Measurements from ENCODE around the gene EHD1.
"Not testable (repeated sequence)": the region's sequence is repeated elsewhere in the genome, so short reads cannot be mapped to it uniquely, and the experiment has no call there.

The EHD1 gene

DNA sequence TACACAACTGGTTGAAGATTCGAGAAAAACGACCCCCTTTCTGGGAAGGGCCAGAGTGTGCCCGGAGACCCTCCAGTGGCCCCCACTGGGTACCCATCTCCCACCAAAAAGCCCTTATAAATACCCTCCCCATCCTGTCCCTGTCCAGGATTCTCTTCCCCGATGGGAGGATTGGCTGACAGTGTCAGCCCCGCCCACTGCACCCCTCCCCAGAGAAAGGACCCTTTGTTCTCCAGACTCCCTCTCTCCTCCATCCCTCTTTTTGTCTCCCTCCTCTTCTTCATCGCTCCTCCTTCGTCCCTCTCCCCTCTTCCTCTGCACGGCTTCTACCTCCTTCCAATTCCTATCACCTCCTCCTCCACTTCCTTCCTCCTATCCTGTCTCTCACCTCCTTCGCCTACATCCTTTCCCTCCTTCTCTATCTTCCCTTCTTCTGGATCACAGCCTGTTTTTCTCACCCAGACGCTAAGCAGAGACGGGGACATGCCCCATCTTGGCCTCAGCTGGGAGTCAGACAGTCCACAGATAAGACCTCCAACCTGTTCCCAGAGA, 54.8 kb downstream of the EHD1 start:
- no peak for DNase-seq

- no peak for DNase-seq
Measured at GRCh38 chr11:64817476-64817875, 60.9 kb downstream of the EHD1 start.

DNA sequence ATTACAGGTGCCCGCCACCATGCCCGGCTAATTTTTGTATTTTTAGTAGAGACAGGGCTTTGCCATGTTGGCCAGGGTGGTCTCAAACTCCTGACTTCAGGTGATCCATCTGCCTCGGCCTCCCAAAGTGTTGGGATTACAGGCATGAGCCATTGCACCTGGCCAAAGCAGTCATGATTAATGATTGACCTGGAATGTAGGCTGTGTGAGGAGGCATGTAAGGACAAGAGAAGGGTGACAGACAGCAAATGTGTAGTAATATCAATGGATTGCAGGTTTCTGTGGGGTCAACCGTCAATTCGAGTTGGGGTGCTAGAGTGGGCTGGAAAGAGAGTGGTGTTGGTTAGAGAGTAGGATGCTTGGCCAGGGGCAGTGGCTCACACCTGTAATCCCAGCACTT, 63.0 kb downstream of the EHD1 start:
- not testable (repeated sequence) for DNase-seq

DNA sequence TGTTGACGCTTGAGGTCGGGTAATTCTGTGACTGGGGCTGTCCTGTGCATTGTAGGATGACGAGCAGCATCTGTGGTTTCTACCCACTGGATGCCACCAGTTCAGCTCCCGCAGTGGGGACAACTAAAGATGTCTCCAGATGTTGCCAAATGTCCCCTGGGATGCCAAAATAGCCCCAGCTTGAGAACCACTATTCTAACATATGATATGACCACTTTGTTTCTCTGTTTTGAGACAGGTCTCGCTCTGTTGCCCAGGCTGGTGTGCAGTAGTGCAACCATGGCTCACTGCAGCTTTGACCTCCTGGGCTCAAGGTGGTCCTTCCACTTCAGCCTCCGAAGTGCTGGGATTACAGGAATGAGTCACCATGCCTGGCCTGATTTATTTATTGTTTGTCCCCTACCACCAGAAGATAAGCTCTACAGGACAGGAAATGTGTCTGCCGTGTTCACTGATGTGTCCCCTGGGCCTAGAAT, 63.7 kb downstream of the EHD1 start:
- no peak for DNase-seq

- no peak for DNase-seq
Measured at GRCh38 chr11:64813826-64814225, 64.6 kb downstream of the EHD1 start.

DNA sequence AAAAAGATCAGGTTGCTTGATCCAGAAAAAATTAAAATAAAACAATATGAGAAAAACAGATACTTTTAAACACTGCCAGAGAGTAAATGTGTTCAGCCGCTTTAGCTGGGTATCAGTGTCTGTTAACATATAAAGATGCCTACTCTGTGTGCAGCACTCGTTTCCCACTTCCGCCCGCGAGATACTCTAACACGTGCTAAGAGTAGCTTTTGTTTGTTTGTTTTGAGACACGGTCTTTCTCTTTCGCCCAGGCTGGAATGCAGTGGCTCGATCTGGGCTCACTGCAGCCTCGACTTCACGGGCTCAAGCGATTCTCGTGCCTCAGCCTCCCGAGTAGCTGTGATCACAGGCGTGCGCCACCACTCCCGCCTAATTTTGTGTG, 67.5 kb downstream of the EHD1 start:
- no peak for DNase-seq

- peak; percentile 99 for DNase-seq
Measured at GRCh38 chr11:64810271-64810890, 68.0 kb downstream of the EHD1 start, which contains the start of gene MEN1. MEN1 (minus strand) TSS chr11:64810551; CDS start chr11:64810109, 442 bp downstream.

DNA sequence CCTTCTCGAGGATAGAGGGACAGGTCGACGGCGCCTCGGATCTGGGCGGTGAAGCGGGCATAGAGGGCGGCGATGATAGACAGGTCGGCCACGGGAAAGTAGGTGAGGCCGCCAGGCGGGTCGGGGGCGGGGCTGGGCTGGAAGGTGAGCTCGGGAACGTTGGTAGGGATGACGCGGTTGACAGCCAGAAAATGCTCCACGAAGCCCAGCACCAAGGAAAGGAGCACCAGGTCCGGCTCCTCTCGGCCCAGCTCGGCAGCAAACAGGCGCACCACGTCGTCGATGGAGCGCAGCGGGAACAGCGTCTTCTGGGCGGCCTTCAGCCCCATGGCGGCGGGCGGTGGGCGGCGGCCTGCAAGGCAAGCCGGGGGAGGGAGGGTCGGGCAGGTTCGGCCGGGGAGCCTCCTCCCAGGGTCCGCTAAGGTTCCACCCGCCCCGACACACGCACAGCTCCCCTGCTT, 68.6 kb downstream of the EHD1 start:
- peak; percentile 25 for DNase-seq

DNA sequence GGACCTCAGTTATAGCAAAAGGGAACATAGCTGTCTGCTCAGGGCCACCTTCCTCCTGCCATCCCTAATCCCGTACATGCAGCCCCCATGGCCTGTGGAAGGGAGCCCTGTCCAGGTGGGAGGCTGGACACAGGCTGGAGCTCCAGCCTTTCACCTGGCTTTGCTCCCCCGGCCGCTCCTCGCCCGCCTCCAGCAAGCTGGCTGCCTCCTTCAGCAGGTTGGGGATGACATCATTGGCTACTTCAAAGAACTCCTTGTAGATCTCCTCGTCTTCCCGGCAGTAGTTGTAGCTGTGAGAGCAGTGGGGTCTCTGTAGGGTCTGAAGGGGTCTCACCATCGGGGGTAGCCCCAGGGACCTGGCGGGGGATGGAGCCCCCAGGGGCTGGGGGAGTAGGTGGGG, 72.9 kb downstream of the EHD1 start:
- DNase-seq = no peak

GRCh38 chr11:64804346-64805210, 73.8 kb downstream of the EHD1 start:
- DNase-seq = no peak

GRCh38 chr11:64803846-64804345, 74.5 kb downstream of the EHD1 start:
- DNase-seq = no peak

DNA sequence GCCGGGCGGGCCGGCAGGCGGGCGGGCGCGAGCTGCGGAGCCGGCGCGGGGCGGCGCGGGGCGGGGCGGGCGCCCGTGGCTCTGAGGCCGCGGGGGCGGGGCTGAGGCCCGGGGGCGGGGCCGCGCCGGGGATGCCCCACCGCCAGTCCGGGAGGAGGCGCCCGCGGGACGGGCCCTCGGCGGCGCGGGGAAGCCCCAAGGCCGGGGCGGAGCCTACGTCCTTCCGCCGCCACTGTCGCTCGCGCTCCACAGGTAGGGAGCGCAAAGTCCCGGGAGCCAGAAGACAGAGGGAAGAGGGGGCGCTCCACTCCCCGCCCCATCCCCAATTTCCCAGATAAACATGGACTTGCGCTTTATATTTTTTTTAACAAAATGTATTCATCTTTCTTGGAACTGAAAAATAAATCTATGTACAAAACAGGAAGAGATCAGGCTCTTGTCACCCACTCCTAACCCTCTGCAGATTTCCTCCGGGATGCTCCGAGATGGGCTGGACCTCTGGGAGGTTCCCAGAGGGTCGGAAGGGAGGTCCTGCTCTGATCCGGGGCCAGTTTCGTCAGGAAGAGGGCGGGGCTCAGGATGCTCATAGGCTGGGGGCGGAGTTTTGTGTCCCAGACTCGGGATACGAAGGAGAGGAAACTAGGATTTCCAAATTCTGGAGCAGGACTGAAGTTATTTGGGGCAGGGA, 75.1 kb downstream of the EHD1 start, which contains the start of gene MAP4K2:
Gene MAP4K2, minus strand, starts transcription at position 57 of the 688 bp plus-strand sequence. CDS start 65 bp downstream, outside the sequence.
- peak; percentile 75 for DNase-seq

DNA sequence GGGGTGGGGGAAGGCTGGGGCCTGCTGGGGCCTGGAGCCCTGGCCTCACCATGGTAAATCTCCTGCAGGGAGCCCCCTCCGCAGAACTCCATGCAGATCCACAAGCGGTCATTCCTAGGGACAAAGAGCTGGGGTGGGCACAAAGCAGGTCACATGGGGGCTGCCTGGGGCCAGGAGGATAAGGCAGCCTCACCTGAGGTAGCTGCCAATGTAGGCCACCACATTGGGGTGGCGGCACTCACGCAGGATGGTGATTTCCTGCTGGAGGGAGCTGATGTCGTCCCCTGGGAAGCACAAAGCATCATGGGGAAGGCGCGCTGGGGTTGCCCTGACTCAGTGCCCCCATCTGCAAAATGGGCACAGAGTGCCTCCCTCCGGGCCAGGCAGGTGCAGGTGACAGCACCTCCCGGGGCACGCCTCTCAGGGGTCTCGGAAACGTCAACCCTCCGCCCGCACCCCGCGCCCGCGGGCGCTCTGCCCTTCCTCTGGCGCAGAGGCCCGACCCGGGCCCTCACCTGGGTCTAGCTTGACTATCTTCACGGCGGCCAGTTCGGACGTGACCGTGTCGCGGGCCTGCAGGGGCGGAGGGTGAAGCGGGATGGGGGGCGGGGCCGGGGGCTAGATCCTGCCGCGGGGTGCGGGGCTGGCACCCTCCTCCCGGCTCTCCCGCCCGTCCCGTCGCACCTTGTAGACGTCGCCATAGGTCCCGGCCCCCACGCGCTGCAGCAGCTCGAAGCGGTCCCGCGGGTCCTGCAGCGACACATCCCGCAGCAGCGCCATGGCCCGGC, 75.9 kb downstream of the EHD1 start:
- DNase-seq = no peak

All from NCI-H526 treated with DMSO at 0.1 percent for 48 hours (cell line).